Gastroesophageal sphincter (tissue), 4 donors: ENCODE data around the gene IQCN. TPM values are rescaled to one million over a fixed set of nuclear protein-coding genes. Genes with fewer than 3 reads are reported as not detected.

Source experiments
- ATAC-seq: fragments of 150-250 bp; one replicate; pipeline ENCODE4 v1.9.1; 2016; ENCODE audit warnings: mild to moderate bottlenecking, moderate library complexity
- H3K27ac ChIP-seq, 4 donors: fragments of 200-600 bp; sonication (generic) in 3 of 4; 1 replicate in 3 of 4; 2 replicates in 1 of 4; pipeline ENCODE4 v1.5.1; 2016 to 2019
- H3K27me3 ChIP-seq: fragments of 200-600 bp; sonication (generic); one replicate; pipeline ENCODE4 v1.5.1; 2019
- H3K36me3 ChIP-seq, 2 donors: fragments of 200-600 bp; sonication (generic); one replicate each; pipeline ENCODE4 v1.5.1; 2019; ENCODE audit warnings: control low read depth in 1 of 2
- H3K4me1 ChIP-seq, 3 donors: fragments of 200-600 bp; sonication (generic); 1 replicate in 2 of 3; 2 replicates in 1 of 3; pipeline ENCODE4 v1.5.1; 2016 to 2019; ENCODE audit warnings: control low read depth in 2 of 3
- H3K4me3 ChIP-seq, 2 donors: fragments of 200-600 bp; sonication (generic); one replicate each; pipeline ENCODE4 v1.5.1; 2019; ENCODE audit warnings: mild to moderate bottlenecking in 1 of 2, moderate library complexity in 1 of 2
- H3K9me3 ChIP-seq, 3 donors: fragments of 200-600 bp; sonication (generic); one replicate each; pipeline ENCODE4 v1.5.1; 2017 to 2019; ENCODE audit warnings: control low read depth in 2 of 3
- CTCF ChIP-seq, 4 experiments: fragments of 200-600 bp in 2 of 4; fragments of 450-650 bp in 2 of 4; sonication (generic) in 1 of 4; IDR thresholded peaks; one replicate each; pipeline ENCODE4 v1.5.1; 2017 to 2019; ENCODE audit warnings: antibody characterized with exemption in 4 of 4, mild to moderate bottlenecking in 2 of 4, moderate library complexity in 2 of 4
- EP300 ChIP-seq: sonication (generic); formaldehyde crosslinking; IDR thresholded peaks from one replicate; pipeline ENCODE4 v1.6.1; 2017; ENCODE audit warnings: antibody characterized with exemption, mild to moderate bottlenecking
- POLR2A ChIP-seq, 2 donors: fragments of 450-650 bp; IDR thresholded peaks; one replicate each; pipeline ENCODE4 v1.6.1; 2017; ENCODE audit warnings: antibody characterized with exemption in 2 of 2, mild to moderate bottlenecking in 2 of 2, moderate library complexity in 1 of 2
- POLR2AphosphoS5 ChIP-seq: sonication (generic); formaldehyde crosslinking; IDR thresholded peaks from one replicate; pipeline ENCODE4 v1.6.1; 2017; ENCODE audit warnings: antibody characterized with exemption
- WGBS, 2 donors: methylation state at CpG; one replicate each; pipeline ENCODE4 v1.1.5; 2018; ENCODE audit warnings: low coverage in 1 of 2; 5-methylcytosine and 5-hydroxymethylcytosine counted together
- total RNA-seq, 4 donors: library from RNA; depleted of rRNA; stranded (reverse); fragments of >200 nt; gene quantifications; one replicate each; pipeline ENCODE4 v1.1.0, GENCODE V29; 2016

IQCN gene
- total RNA-seq, 4 donors from 2014 or later = 0.27 to 4.4 (median 1.3) TPM

- no peak for ATAC-seq
- H3K27ac ChIP-seq = peak overlapping the region; percentile 89 to 99 (median 99)
- no peaks in the 10 kb centered on the region for H3K27me3 ChIP-seq
- 52 to 67% methylated on average over 10 to 12 of the region's 18 CpGs for WGBS, 2 donors
- H3K36me3 ChIP-seq = no peaks in the 10 kb centered on the region
- H3K4me3 ChIP-seq = peak overlapping the region in 1 of 2 donors; percentile 73
- TF ChIP-seq CTCF (IDR thresholded peaks at IDR 0.05) (no peak), POLR2AphosphoS5 (no peak)
- H3K9me3 ChIP-seq = no peaks in the 10 kb centered on the region
- peaks cover 0 to 40% (median 20%) of the 10 kb centered on the region in 3 donors for H3K4me1 ChIP-seq
These were observed 19.6 kb upstream of the IQCN start for GRCh38 chr19:18293642-18294466.

- H3K27me3 ChIP-seq = no peaks in the 10 kb centered on the region
- no peaks in the 10 kb centered on the region for H3K9me3 ChIP-seq
- H3K4me1 ChIP-seq = peaks cover 0 to 42% (median 20%) of the 10 kb centered on the region in 3 donors
- ATAC-seq = peak; percentile 61
- TF ChIP-seq EP300 = no peak
- TF ChIP-seq POLR2AphosphoS5 = peak; percentile 47
- no peak for TF ChIP-seq CTCF (IDR thresholded peaks at IDR 0.05)
- peak in 1 of 2 donors; percentile 28 for TF ChIP-seq POLR2A (IDR thresholded peaks at IDR 0.05)
- H3K4me3 ChIP-seq = peak overlapping the region; percentile 73 to 83
- H3K27ac ChIP-seq = peak overlapping the region; percentile 89 to 99 (median 99)
- WGBS, 2 donors = 0 to 11% methylated on average over 3 to 15 of the region's 31 CpGs
- H3K36me3 ChIP-seq = no peaks in the 10 kb centered on the region
These were observed 18.8 kb upstream of the IQCN start for GRCh38 chr19:18292810-18293641.

GRCh38 chr19:18292462-18292809, 18.2 kb upstream of the IQCN start:
- WGBS, 2 donors = 0% methylated on average over 6 to 7 of the region's 20 CpGs
- ATAC-seq = no peak
- Histone ChIP-seq H3K36me3 (no peaks in the 10 kb centered on the region), H3K27me3 (no peaks in the 10 kb centered on the region), H3K9me3 (no peaks in the 10 kb centered on the region), H3K4me1 (peaks cover 0 to 48% (median 20%) of the 10 kb centered on the region in 3 donors), H3K27ac (peak overlapping the region; percentile 89 to 99 (median 99)), H3K4me3 (peak overlapping the region; percentile 73 to 83)
- TF ChIP-seq EP300 = no peak
- TF ChIP-seq POLR2AphosphoS5 = no peak
- no peak for TF ChIP-seq POLR2A (IDR thresholded peaks at IDR 0.05)
- TF ChIP-seq CTCF (IDR thresholded peaks at IDR 0.05) = no peak

GRCh38 chr19:18291590-18292461, 17.6 kb upstream of the IQCN start:
- TF ChIP-seq EP300 (no peak), CTCF (IDR thresholded peaks at IDR 0.05) (peak in 1 of 4 experiments; percentile 15), POLR2A (IDR thresholded peaks at IDR 0.05) (peak; percentile 64 to 75), POLR2AphosphoS5 (peak; percentile 89)
- H3K27me3 ChIP-seq = no peaks in the 10 kb centered on the region
- no peaks in the 10 kb centered on the region for H3K9me3 ChIP-seq
- peak overlapping the region; percentile 73 to 83 for H3K4me3 ChIP-seq
- peak; percentile 81 for ATAC-seq
- H3K4me1 ChIP-seq = peaks cover 0 to 48% (median 20%) of the 10 kb centered on the region in 3 donors
- WGBS, 2 donors = 0% methylated on average over 2 of the region's 75 CpGs; no CpG with 5 or more reads in 1 of the 2 donors
- H3K36me3 ChIP-seq = no peaks in the 10 kb centered on the region
- H3K27ac ChIP-seq = peak overlapping the region; percentile 89 to 99 (median 99)
